K562 (cell line): Measurements from ENCODE around the gene NUP98. TPM values are rescaled to one million over a fixed set of nuclear protein-coding genes. Genes with fewer than 3 reads are reported as not detected.

Experiments used
- CTBP1 ChIP-seq: fragments of 450-650 bp; IDR thresholded peaks from 2 replicates; pipeline ENCODE4 v1.6.1; 2016; ENCODE audit warnings: borderline replicate concordance
- GABPB1 ChIP-seq: sonication (generic); formaldehyde crosslinking; IDR thresholded peaks from 2 replicates; pipeline ENCODE4 v1.8.0; 2022; ENCODE audit warnings: mild to moderate bottlenecking, missing genetic modification reagents
- KAT7 ChIP-seq: sonication (generic); formaldehyde crosslinking; IDR thresholded peaks from 2 replicates; pipeline ENCODE4 v1.8.0; 2022; ENCODE audit warnings: missing genetic modification reagents, mild to moderate bottlenecking, borderline replicate concordance
- MYC ChIP-seq, 2 experiments: fragments of 250-450 bp in 1 of 2; sonication (Bioruptor Pico) in 1 of 2; IDR thresholded peaks; 2 replicates each; pipeline versions ENCODE4 v1.5.1 to v1.6.1; 2012 to 2021; ENCODE audit warnings: low read depth in 2 of 2, borderline replicate concordance in 1 of 2, improper control_type of control experiment in 1 of 2, low read length in 1 of 2, mild to moderate bottlenecking in 1 of 2, moderate library complexity in 1 of 2
- MYNN ChIP-seq, 2 experiments: sonication (generic); formaldehyde crosslinking in 1 of 2; IDR thresholded peaks; 2 replicates each; pipeline versions ENCODE4 v1.5.0 to v1.6.1; 2016 to 2020; ENCODE audit warnings: antibody characterized with exemption in 1 of 2, missing genetic modification reagents in 1 of 2
- POLR2H ChIP-seq: IDR thresholded peaks from 2 replicates; pipeline ENCODE4 v1.6.1; 2016; ENCODE audit warnings: missing genetic modification characterization, low read depth, mild to moderate bottlenecking, control low read depth, missing compliant biosample characterization, moderate library complexity
- PRMT5 ChIP-seq: sonication (generic); formaldehyde crosslinking; IDR thresholded peaks from 2 replicates; pipeline ENCODE4 v1.5.0; 2020; ENCODE audit warnings: missing genetic modification reagents
- RBFOX2 ChIP-seq: fragments of 200-400 bp; formaldehyde crosslinking; IDR thresholded peaks from 2 replicates; pipeline ENCODE4 v1.6.1; 2017; ENCODE audit warnings: low read depth, mild to moderate bottlenecking, low read length, moderate library complexity
- TBP ChIP-seq: optimal IDR thresholded peaks from 2 replicates; pipeline ENCODE3; 2011; ENCODE audit warnings: low read depth, low read length, improper control_type of control experiment
- ZBTB7A ChIP-seq: IDR thresholded peaks from 2 replicates; pipeline ENCODE4 v1.6.1; 2011; ENCODE audit warnings: low read depth, mild to moderate bottlenecking, low read length, moderate library complexity, borderline replicate concordance; ENCODE audit not compliant: control insufficient read depth
- ZC3H11A ChIP-seq: IDR thresholded peaks from 2 replicates; pipeline ENCODE4 v1.6.1; 2012; ENCODE audit warnings: low read depth, low read length, improper control_type of control experiment
- polyA plus RNA-seq, 8 experiments: library from polyadenylated mRNA; depleted of rRNA in 4 of 8; stranded (reverse) in 5 of 8; unstranded in 3 of 8; fragments of >200 nt; fragmentation: Nextera tagmentation in 2 of 8; fragmentation: Illumina TruSeq in 1 of 8; extraction: Ambion mirVana in 2 of 8; extraction: Trizol in 1 of 8; gene quantifications; 2 replicates each; pipeline versions ENCODE4 v1.2.1 to v1.2.3, GENCODE V29; 2011 to 2014; ENCODE audit warnings: inconsistent platforms in 1 of 8, missing spikeins in 1 of 8
- total RNA-seq, 7 experiments: library from RNA; depleted of rRNA in 6 of 7; stranded (reverse); fragments of >200 nt in 6 of 7; fragmentation: Illumina TruSeq in 2 of 7; extraction: Trizol in 2 of 7; gene quantifications; 2 replicates each; pipeline versions ENCODE4 v1.2.1 to v1.2.3, GENCODE V29; 2011 to 2021; ENCODE audit warnings: low replicate concordance in 1 of 7
- TF ChIP-seq, protein P1 (sequence below): fragments of 450-650 bp; IDR thresholded peaks from 2 replicates; pipeline ENCODE4 v1.6.1; 2016; ENCODE audit warnings: mild to moderate bottlenecking, moderate library complexity
- TF ChIP-seq, protein P2 (sequence below): fragments of 450-650 bp; IDR thresholded peaks from 2 replicates; pipeline ENCODE4 v1.6.1; 2016; ENCODE audit warnings: missing biosample characterization, missing genetic modification characterization

Gene NUP98
- total and polyA plus RNA-seq, 9 of the 15 experiments (the other 6 are each of a cell fraction or from before 2014, with no cell fraction given), result 45.1 to 196 (median 130) TPM

DNA sequence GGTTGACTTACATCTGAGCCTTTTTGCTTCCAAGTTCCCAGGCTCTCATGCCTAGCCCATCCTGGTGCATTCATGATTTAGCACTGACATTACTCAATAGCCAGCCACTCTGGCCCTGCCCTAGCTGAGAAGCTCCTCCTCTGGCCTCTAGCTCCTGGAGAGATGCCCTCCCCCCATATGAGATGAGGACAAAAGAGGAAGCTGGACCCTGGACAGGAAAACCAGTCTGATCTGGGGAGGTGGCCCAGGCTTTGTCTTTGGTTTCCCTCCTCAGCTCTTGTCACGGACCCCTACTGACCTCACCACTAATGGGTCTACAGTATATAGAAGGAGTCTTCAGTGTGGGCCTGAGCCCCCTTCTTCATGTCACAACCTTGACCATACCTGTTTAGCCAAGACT is 40.4 kb upstream of the NUP98 start (continued):
- TF ChIP-seq, protein P1, sequence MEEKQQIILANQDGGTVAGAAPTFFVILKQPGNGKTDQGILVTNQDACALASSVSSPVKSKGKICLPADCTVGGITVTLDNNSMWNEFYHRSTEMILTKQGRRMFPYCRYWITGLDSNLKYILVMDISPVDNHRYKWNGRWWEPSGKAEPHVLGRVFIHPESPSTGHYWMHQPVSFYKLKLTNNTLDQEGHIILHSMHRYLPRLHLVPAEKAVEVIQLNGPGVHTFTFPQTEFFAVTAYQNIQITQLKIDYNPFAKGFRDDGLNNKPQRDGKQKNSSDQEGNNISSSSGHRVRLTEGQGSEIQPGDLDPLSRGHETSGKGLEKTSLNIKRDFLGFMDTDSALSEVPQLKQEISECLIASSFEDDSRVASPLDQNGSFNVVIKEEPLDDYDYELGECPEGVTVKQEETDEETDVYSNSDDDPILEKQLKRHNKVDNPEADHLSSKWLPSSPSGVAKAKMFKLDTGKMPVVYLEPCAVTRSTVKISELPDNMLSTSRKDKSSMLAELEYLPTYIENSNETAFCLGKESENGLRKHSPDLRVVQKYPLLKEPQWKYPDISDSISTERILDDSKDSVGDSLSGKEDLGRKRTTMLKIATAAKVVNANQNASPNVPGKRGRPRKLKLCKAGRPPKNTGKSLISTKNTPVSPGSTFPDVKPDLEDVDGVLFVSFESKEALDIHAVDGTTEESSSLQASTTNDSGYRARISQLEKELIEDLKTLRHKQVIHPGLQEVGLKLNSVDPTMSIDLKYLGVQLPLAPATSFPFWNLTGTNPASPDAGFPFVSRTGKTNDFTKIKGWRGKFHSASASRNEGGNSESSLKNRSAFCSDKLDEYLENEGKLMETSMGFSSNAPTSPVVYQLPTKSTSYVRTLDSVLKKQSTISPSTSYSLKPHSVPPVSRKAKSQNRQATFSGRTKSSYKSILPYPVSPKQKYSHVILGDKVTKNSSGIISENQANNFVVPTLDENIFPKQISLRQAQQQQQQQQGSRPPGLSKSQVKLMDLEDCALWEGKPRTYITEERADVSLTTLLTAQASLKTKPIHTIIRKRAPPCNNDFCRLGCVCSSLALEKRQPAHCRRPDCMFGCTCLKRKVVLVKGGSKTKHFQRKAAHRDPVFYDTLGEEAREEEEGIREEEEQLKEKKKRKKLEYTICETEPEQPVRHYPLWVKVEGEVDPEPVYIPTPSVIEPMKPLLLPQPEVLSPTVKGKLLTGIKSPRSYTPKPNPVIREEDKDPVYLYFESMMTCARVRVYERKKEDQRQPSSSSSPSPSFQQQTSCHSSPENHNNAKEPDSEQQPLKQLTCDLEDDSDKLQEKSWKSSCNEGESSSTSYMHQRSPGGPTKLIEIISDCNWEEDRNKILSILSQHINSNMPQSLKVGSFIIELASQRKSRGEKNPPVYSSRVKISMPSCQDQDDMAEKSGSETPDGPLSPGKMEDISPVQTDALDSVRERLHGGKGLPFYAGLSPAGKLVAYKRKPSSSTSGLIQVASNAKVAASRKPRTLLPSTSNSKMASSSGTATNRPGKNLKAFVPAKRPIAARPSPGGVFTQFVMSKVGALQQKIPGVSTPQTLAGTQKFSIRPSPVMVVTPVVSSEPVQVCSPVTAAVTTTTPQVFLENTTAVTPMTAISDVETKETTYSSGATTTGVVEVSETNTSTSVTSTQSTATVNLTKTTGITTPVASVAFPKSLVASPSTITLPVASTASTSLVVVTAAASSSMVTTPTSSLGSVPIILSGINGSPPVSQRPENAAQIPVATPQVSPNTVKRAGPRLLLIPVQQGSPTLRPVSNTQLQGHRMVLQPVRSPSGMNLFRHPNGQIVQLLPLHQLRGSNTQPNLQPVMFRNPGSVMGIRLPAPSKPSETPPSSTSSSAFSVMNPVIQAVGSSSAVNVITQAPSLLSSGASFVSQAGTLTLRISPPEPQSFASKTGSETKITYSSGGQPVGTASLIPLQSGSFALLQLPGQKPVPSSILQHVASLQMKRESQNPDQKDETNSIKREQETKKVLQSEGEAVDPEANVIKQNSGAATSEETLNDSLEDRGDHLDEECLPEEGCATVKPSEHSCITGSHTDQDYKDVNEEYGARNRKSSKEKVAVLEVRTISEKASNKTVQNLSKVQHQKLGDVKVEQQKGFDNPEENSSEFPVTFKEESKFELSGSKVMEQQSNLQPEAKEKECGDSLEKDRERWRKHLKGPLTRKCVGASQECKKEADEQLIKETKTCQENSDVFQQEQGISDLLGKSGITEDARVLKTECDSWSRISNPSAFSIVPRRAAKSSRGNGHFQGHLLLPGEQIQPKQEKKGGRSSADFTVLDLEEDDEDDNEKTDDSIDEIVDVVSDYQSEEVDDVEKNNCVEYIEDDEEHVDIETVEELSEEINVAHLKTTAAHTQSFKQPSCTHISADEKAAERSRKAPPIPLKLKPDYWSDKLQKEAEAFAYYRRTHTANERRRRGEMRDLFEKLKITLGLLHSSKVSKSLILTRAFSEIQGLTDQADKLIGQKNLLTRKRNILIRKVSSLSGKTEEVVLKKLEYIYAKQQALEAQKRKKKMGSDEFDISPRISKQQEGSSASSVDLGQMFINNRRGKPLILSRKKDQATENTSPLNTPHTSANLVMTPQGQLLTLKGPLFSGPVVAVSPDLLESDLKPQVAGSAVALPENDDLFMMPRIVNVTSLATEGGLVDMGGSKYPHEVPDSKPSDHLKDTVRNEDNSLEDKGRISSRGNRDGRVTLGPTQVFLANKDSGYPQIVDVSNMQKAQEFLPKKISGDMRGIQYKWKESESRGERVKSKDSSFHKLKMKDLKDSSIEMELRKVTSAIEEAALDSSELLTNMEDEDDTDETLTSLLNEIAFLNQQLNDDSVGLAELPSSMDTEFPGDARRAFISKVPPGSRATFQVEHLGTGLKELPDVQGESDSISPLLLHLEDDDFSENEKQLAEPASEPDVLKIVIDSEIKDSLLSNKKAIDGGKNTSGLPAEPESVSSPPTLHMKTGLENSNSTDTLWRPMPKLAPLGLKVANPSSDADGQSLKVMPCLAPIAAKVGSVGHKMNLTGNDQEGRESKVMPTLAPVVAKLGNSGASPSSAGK, result no peak
- peak; percentile 68; the same call in 1 of the 2 replicates for TF ChIP-seq CTBP1
- peak; percentile 34; the same call in 1 of the 2 replicates for TF ChIP-seq ZBTB7A
- 0 out of 2 replicates have a peak, but pooled peaks have one; percentile 7 for TF ChIP-seq GABPB1 (CRISPR knock-in tag)
- TF ChIP-seq TBP, result peak; percentile 67
- no peak for TF ChIP-seq KAT7
- 0 out of 2 replicates have a peak, but pooled peaks have one; percentile 47 for TF ChIP-seq MYC (IDR thresholded peaks at IDR 0.05; ENCODE audit: low read depth, low read length)
- TF ChIP-seq MYC (CRISPR knock-in tag; IDR thresholded peaks at IDR 0.05; ENCODE audit: borderline replicate concordance, low read depth), result no peak
- peak; percentile 54; the same call in 1 of the 2 replicates for TF ChIP-seq POLR2H (tag)
- TF ChIP-seq MYNN (IDR thresholded peaks at IDR 0.05), result peak; percentile 37; the same call in 1 of the 2 replicates
- TF ChIP-seq MYNN (CRISPR knock-in tag; IDR thresholded peaks at IDR 0.05), result no peak
- 0 out of 2 replicates have a peak, but pooled peaks have one; percentile 41 for TF ChIP-seq RBFOX2
- TF ChIP-seq, protein P2, sequence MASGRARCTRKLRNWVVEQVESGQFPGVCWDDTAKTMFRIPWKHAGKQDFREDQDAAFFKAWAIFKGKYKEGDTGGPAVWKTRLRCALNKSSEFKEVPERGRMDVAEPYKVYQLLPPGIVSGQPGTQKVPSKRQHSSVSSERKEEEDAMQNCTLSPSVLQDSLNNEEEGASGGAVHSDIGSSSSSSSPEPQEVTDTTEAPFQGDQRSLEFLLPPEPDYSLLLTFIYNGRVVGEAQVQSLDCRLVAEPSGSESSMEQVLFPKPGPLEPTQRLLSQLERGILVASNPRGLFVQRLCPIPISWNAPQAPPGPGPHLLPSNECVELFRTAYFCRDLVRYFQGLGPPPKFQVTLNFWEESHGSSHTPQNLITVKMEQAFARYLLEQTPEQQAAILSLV (tag), result no peak
- no peak for TF ChIP-seq ZC3H11A
- TF ChIP-seq PRMT5 (CRISPR knock-in tag), result no peak
